HG03378 (cell line): ENCODE data around the gene GUCA1A.
"Not testable (repeated sequence)": the region's sequence is repeated elsewhere in the genome, so short reads cannot be mapped to it uniquely, and the experiment has no call there.

Experiments
- ATAC-seq: cut with Tn5 transposase; IDR thresholded peaks from one replicate; pipeline ENCODE4 v1.9.1; 2021; ENCODE audit warnings: mild to moderate bottlenecking, moderate library complexity; ENCODE audit not compliant: unreplicated experiment

GUCA1A gene

GRCh38 chr6:42171813-42172581 is 1.2 kb upstream of the GUCA1A start:
- ATAC-seq, result no peak

GRCh38 chr6:42175860-42176259 is 2.7 kb downstream of the GUCA1A start:
- ATAC-seq, result no peak

GRCh38 chr6:42176981-42177380 is 3.8 kb downstream of the GUCA1A start:
- no peak for ATAC-seq

DNA sequence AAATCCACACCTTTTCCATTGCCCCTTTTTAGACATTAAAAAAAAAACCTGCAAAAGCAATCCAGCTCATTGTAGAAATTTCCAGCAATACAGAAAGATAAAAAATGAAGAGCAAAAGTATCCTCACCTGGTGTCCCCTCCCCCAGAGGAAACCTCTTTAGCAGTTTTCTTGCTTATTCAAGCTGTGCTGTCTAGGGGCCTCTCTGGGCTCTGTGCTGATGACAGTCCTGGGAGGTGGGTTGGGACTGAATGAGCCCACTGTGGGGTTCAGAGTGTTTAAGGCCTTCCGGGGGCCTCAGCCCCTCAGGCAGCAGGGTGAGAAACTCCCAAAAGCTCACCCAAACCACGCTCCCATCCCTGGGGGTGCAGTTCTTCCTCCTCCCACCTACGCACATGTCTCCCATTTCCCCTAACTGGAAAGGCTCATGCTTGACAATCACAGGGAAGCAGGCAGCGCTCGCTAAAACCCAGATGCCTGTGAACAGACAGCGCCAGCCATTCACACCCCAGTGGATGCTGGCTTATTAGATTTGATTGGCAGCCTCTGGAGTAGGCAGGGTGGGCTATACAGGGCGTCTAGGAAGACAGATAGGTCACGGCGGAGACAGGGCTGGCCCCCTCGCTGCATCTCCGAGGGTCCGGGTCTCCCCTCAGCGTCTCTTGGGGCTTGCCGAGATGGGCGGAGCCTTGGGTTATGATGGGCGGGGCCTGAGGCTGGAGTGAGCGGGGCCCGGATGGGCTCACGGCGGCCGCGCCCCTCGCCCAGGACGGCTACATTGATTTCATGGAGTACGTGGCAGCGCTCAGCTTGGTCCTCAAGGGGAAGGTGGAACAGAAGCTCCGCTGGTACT is 4.6 kb downstream of the GUCA1A start:
- ATAC-seq, result no peak

- no peak for ATAC-seq
Observed at GRCh38 chr6:42179261-42179944, 6.2 kb downstream of the GUCA1A start.

DNA sequence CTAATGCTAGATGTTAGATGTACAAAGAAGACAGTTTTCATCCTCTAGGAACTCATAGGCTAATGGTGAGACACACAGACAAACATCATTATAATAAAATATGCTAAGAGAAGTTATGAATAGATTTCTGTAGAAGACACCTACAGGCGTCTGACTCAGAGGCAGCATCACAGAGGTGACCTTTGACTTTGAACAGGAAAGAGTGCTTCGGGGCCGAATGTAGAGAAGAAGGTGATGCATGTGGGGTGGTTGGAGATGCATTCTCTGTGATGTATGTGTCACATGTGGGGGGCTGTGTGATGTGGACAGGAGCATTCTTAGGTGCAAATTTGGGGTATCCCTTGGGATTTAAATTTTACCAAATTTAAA is 6.8 kb downstream of the GUCA1A start:
- ATAC-seq, result no peak

GRCh38 chr6:42182101-42182500 is 8.9 kb downstream of the GUCA1A start:
- no peak for ATAC-seq

DNA sequence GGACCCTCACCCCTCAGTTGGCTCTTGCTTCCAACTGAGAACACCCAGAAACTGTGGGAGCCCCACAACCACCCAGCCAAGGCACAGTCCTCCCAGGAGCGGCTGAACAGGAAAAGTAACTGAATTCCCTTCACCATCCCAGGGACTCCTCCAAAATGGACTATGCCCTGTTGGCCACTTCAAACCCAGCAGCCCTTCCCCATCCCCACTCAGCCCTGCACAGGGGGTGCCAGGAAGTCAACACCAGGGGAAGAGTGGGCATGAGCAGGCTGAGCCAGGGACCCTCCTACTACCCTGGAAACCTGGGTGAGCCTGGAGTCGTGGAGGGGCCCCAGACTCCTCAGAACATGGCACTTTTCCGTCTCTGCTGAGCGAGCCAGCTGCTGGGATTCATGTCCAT is 11.3 kb downstream of the GUCA1A start:
- no peak for ATAC-seq

- no peak for ATAC-seq
Observed at GRCh38 chr6:42185597-42185996, 12.4 kb downstream of the GUCA1A start.

DNA sequence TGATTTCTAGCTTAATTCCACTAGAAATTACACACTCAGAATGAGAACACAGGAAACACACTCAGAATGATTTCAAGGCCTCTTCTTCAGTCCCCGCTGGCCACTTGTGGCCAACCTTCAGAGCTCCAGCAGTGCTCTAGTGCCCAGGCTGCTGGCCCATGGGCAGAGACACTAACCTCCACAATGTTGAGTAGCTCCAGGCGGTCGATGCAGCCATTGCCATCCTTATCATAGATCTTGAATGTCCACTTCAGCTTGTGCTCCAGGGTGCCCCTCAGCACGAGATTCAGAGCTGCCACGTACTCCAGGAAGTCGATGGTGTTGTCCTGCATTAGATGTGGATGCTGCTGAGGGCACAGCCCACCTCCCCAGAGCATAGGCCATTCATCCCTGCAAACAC is 15.2 kb downstream of the GUCA1A start:
- no peak for ATAC-seq

DNA sequence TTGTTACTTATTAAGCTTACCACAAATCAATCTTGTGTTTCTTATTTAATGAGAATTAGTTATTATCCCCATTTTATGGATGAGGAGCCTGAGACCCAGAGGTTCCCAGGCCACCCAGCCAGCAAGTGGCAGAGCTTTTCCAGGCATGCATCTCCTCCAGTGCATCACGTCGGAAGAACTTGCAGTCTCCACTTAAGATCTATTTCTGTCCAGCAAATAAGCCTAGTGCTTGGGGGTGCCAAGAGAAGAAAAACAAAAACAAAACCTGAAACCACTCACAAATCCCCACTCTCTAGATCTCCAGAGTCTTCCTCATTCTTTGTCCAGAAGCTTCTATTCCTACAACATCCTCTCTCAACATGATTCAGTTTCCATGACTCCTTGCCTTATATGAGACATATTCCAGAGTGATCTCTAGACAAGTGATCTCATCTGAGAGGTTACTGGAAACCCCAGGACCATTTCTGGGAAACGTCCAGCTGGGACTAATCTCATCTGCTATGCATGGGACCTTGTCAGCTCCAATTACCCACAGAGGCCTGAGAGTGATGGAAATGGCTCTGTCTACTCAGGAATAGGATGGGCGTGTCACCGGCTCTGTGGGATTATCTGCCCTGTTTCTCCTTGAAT is 17.5 kb downstream of the GUCA1A start:
- no peak for ATAC-seq

DNA sequence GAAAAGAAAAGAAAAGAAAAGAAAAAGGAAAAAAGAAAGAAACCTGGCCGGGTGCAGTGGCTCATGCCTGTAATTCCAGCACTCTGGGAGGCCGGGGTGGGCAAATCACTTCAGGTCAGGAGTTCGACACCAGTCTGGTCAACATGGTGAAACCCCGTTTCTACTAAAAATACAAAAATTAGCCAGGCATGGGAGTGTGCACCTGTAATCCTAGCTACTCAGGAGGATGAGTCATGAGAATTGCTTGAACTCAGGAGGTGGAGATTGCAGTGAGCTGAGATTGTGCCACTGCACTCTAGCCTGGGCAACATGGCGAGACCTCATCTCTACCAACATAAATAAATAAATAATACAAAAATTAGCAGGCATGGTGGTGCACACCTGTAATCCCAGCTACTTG is 19.2 kb downstream of the GUCA1A start:
- ATAC-seq, result not testable (repeated sequence)

DNA sequence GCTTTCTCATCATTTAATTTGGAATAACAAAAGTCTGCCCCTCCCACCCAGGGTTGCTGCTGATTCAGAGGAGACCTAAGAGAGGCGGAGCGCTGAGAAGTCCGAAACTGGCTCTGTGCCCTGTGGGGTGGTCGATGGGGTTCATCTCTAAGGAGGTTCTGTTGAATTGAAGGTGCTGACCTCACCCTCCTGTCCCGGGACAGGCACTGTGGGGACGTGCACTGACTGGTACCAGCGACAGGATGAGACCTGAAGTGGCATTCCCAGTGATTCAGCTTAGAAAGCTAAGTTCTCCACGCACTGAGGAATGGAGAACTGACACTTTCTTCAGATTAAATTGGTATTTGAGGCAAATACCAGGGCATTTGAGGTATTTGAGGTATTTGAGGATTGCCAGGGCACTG is 20.3 kb downstream of the GUCA1A start:
- no peak for ATAC-seq

- ATAC-seq, result no peak
Observed at GRCh38 chr6:42194056-42194455, 20.9 kb downstream of the GUCA1A start.

GRCh38 chr6:42195415-42195814 is 22.3 kb downstream of the GUCA1A start:
- no peak for ATAC-seq

DNA sequence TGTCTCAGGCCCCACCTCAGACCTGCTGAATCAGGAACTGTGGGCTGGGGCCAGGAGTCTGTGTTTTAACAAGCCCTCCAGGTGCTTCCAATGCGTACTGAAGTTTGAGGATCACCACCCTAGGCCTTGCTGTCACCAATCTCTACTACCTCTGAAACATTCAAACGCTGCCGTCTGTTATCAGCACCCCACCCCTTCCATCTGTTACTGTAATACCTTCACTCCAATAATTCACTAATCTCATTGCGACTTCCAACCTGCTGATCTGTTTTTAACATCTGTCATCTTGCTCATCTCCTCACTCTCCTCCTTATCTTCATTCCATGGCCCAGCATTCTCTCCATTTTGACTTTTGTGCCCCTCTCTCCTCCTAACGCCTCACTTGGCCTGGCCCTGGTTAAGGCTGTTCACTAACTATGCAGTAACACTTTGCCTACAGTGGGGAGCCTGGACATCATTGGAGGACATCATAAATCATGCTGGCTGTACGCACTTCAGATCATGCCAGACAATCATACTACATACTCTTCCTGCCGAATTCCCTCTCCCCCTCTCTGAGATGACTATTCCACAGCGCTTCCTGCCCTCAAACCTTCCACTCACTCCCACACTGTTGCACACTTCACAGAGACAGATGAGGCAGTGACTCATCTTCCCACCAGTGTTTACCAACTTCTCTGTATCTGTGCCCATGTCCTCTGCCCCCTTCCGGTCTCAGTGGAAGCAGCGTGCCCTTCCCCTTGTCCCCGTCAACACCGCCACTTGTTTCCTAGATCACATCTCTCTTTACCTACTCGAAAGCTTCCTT is 24.6 kb downstream of the GUCA1A start:
- no peak for ATAC-seq

DNA sequence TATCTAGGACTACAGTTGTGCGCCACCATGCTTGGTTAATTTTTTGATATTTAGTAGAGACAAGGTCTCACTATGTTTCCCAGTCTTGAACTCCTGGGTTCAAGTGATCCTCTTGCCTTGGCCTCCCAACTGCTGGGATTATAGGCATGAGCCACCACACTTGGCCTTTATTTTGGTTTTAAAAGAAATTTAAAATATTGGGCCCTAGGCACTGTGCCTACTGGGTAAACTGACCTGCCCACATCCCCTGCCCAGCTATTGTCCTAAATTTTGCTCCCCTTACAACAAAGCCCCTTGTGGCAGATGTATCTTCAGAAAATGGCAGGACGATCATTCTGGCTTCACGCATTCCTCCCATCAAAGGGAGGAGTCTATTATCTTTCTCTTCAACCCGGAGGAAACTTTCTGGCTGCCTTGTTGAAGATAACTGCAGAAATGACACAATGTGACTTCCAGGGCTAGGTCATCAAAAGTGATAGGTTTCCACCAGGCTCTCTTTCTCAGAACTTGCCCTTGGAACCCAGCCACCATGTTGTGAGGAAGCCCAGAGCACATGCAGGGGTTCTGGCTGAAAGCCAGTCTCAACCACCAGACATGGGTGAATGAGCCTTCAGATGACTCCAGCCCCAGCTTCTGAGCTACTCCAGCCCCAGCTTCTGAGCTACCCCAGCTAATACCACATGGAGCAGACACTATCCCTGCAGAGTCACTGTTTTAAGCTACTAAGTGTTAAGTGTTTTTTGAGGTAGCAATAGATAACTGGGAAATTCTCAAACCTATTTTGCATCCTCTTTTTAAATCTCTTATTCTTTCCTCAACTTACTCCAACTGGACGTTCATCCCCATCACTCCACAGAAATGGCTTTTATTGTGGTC is 26.2 kb downstream of the GUCA1A start:
- no peak for ATAC-seq

GRCh38 chr6:42200035-42200434 is 26.9 kb downstream of the GUCA1A start:
- no peak for ATAC-seq

GRCh38 chr6:42201382-42201781 is 28.2 kb downstream of the GUCA1A start:
- no peak for ATAC-seq
